RPMI8226 (cell line): ENCODE results near the gene SARS1.

Experiments
- DNase-seq: peaks from one replicate; pipeline ENCODE4 v3.0.0-alpha.2; 2015

Gene SARS1

DNA sequence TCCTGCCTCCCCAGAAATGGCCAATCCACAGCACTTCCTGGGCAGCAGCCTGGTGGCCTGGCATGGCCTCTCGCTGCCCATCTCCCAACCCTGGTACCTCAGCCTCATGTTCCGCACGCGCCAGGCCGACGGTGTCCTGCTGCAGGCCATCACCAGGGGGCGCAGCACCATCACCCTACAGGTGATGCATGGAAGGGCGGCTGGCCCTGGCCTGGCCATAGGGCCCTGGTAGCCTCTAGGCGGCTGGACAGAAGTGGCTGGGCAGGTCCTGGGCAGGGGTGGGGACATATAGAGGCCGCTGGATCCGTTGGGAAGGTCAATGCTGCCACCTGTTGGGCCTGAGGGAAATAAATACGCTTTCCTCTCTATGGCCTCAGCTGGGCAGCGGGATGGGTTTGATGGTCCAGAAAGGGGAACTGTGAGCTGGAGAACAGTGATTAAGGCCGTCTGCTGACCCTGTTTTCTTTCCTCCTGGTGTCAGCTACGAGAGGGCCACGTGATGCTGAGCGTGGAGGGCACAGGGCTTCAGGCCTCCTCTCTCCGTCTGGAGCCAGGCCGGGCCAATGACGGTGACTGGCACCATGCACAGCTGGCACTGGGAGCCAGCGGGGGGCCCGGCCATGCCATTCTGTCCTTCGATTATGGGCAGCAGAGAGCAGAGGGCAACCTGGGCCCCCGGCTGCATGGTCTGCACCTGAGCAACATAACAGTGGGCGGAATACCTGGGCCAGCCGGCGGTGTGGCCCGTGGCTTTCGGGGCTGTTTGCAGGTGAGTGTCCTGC lies 50.1 kb downstream of the SARS1 start:
- DNase-seq = peak; percentile 78

GRCh38 chr1:109264379-109264755 lies 50.6 kb downstream of the SARS1 start:
- no peak for DNase-seq

GRCh38 chr1:109265016-109265415 lies 51.3 kb downstream of the SARS1 start:
- DNase-seq = no peak

GRCh38 chr1:109265741-109266330 lies 52.1 kb downstream of the SARS1 start:
- no peak for DNase-seq

DNA sequence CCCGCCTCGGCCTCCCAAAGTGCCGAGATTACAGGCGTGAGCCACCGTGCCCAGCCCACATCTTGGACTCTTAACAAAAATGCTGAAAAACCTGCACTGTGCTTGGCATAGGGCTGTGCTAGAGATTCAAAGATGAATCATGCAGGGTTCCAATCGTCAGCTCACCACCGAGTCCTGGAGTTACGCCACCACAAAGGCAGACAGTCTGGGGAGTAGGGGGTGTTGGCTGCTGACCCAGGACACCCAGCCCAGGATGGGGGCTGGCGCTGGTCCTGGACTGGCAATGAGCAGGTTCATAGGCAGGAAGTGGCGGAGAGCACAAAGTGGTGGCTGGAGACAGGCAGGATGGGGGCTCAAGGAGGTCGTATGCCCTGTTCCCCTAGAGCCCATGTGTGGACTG lies 53.2 kb downstream of the SARS1 start:
- DNase-seq = no peak

DNA sequence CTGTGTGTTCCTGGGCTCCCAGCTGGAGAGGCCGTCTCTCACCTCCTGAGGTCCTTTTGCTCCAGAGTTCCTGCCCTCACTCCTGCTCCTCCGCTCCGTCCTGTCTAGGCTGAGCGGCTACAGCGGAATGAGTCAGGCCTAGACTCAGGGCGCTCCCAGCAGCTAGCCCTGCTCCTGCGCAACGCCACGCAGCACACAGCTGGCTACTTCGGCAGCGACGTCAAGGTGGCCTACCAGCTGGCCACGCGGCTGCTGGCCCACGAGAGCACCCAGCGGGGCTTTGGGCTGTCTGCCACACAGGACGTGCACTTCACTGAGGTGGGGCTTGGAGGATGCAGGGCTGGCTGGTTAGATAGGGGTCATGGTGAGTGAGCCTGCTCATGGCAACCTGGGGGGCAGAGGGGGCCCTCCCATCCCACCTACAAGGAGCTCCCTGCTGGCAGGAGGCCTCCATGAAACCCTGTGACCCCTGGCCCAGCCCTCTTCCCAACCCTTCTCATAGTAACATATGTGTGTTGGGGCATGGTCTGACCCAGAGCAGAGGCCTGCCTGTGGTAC lies 54.1 kb downstream of the SARS1 start:
- no peak for DNase-seq

GRCh38 chr1:109268431-109269211 lies 54.9 kb downstream of the SARS1 start:
- no peak for DNase-seq

GRCh38 chr1:109269212-109269980 lies 55.7 kb downstream of the SARS1 start:
- DNase-seq = no peak

GRCh38 chr1:109269981-109270622 lies 56.4 kb downstream of the SARS1 start:
- DNase-seq = no peak

DNA sequence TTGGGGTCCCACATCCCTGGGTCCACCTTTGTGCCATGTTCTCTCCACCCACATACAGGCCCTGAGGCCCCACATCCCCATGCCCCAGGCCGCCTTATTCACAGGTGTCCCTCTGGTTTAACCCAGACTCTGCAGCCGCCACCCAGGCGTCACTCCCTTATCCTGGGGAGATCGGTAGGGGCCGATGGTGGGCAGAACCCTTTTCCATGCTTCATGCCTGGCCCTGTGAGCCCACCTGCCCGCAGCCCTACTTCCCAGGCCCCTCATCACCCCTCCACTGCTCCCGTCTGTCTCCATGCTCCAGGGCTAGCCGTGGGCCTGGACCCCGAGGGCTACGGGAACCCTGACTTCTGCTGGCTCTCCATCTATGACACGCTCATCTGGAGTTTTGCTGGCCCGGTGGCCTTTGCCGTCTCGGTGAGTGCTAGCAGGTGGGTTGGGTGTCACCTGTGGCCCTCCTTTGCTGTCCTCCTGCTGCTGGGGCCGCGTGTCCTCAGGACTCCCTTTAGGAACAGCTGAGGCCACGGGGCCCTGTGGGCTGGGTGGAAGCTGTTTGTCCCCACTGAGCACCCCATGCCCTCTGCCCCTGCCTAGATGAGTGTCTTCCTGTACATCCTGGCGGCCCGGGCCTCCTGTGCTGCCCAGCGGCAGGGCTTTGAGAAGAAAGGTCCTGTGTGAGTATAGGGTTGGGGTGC lies 57.1 kb downstream of the SARS1 start:
- DNase-seq = no peak

GRCh38 chr1:109271458-109271857 lies 57.7 kb downstream of the SARS1 start:
- no peak for DNase-seq

DNA sequence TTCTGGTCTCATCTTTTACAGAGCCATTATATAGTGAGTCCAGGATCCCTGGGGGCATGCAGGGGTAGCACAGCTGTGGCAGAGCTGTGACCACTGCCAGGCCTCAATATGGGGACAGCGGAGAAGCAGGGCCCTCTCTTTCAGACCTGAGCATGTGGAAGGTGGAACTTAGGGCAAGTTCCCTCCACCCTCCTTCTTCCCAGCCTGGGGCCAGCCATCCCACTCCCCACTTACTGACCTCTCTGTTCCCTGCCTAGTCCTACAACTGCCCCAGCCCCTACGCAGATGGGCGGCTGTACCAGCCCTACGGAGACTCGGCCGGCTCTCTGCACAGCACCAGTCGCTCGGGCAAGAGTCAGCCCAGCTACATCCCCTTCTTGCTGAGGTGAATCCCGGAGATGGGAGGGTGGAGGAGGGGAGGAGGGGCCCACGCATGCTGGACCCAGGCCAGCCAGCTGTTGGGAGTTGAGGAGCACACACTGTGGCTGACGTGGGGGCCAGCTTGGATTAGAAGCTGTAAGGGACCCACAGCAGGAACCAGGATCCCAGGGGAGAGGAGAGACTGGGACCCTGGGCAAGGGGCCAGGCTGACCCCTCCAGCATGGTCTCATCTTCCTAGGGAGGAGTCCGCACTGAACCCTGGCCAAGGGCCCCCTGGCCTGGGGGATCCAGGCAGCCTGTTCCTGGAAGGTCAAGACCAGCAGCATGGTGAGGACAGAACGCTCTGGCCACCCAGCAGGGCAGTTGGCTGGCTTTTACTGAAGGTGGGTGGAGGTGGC lies 58.5 kb downstream of the SARS1 start:
- DNase-seq = no peak

- no peak for DNase-seq
Observed at GRCh38 chr1:109272831-109273547, 59.3 kb downstream of the SARS1 start.

DNA sequence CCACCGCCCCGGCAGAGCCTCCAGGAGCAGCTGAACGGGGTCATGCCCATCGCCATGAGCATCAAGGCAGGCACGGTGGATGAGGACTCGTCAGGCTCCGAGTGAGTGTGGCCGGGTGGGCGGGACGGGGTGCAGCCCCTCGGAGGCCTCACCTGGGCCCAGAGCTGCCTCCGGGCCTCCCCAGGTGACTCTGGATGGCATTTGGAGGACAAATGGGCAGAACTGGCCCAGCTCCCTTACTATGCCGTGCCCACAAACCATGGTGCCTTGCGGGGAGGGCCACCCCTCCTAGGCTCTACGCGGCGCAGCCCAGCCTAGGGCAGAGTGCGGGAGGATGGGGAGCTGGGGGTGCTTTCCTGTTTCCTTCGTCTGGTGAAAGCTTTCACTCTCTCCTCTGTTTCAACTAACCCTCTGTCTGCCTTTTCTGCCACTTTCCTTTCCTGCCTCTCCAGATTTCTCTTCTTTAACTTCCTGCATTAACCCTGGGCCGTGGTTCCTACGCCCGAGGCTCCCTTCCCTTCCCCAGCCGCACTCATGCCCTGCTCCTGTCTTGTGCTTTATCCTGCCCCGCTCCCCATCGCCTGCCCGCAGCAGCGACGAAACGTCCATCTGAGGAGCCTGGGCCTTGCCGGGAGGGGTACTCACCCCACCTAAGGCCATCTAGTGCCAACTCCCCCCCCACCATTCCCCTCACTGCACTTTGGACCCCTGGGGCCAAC lies 60.0 kb downstream of the SARS1 start:
- no peak for DNase-seq

GRCh38 chr1:109274533-109275476 lies 61.1 kb downstream of the SARS1 start:
- no peak for DNase-seq

GRCh38 chr1:109275706-109276345 lies 62.1 kb downstream of the SARS1 start:
- no peak for DNase-seq

GRCh38 chr1:109277434-109278204 lies 63.9 kb downstream of the SARS1 start:
- DNase-seq = peak; percentile 90
